Adrenal gland (tissue), 5 donors: Measurements from ENCODE around the gene SPTLC2.

Experiments
- CTCF ChIP-seq, 6 experiments: fragments of 450-650 bp in 4 of 6; fragments of 200-600 bp in 2 of 6; sonication (generic) in 1 of 6; IDR thresholded peaks; 1 replicate in 5 of 6; 2 replicates in 1 of 6; pipeline versions ENCODE4 v1.5.1 to v1.8.0; 2016 to 2021; ENCODE audit warnings: antibody characterized with exemption in 6 of 6, mild to moderate bottlenecking in 2 of 6, moderate library complexity in 1 of 6
- POLR2A ChIP-seq, 2 donors: fragments of 450-650 bp; IDR thresholded peaks; one replicate each; pipeline ENCODE4 v1.6.1; 2017; ENCODE audit warnings: antibody characterized with exemption in 2 of 2, mild to moderate bottlenecking in 2 of 2, moderate library complexity in 1 of 2
- donor health status: DM: no; HTN: no; CAD: no.

GRCh38 chr14:77657280-77657679 lies 40.8 kb upstream of the SPTLC2 start:
- TF ChIP-seq CTCF (IDR thresholded peaks at IDR 0.05) (no peak), POLR2A (IDR thresholded peaks at IDR 0.05) (no peak)
